Esophagus muscularis mucosa (tissue), 3 donors: ENCODE results near the gene PSPC1.

Experiments
- CTCF ChIP-seq, 3 experiments: fragments of 200-600 bp in 2 of 3; fragments of 450-650 bp in 1 of 3; sonication (generic) in 2 of 3; IDR thresholded peaks; one replicate each; pipeline ENCODE4 v1.5.1; 2017 to 2019; ENCODE audit warnings: antibody characterized with exemption in 3 of 3, mild to moderate bottlenecking in 2 of 3, moderate library complexity in 1 of 3
- POLR2A ChIP-seq: fragments of 450-650 bp; IDR thresholded peaks from one replicate; pipeline ENCODE4 v1.6.1; 2017; ENCODE audit warnings: antibody characterized with exemption, moderate library complexity, mild to moderate bottlenecking, low read depth

GRCh38 chr13:19665427-19665859, 117.3 kb downstream of the PSPC1 start:
- no peak for TF ChIP-seq POLR2A
- no peak for TF ChIP-seq CTCF (IDR thresholded peaks at IDR 0.05)
